ENCODE measurements around the gene KIF19. TPM values are rescaled to one million over a fixed set of nuclear protein-coding genes. Genes with fewer than 3 reads are reported as not detected.

The KIF19 gene
- total RNA-seq, 2 experiments from 2014 or later: 0.11 to 0.18 TPM

GRCh38 chr17:74380086-74380958 is 54.3 kb downstream of the KIF19 start:
- DNase-seq: no peak
- ChIA-PET CTCF (interaction anchor here (0.9 to 6.4 kb wide), 21 partner anchors 8 to 152 kb away, joined by 3 to 133 read pairs (median 11); partner anchors contain the start of genes BTBD17, CD300LB and GPR142), POLR2A (interaction anchor here (1.6 kb wide), 1 partner anchor 12 kb away, joined by 3 read pairs; no protein-coding TSS in a partner anchor)
- no peaks in the 10 kb centered on the region for H3K36me3 Mint-ChIP-seq (ENCODE audit: low read depth)
- no peak overlapping the region for H3K4me3 Mint-ChIP-seq
- H3K9me3 Mint-ChIP-seq: no peaks in the 10 kb centered on the region
- no peaks in the 10 kb centered on the region for H3K27me3 Mint-ChIP-seq
- no peak for TF ChIP-seq CTCF (IDR thresholded peaks at IDR 0.05)
- no peak overlapping the region for H3K27ac Mint-ChIP-seq
- H3K4me1 Mint-ChIP-seq (ENCODE audit: low read depth): no peaks in the 10 kb centered on the region
- intact Hi-C loops (cut with micrococcal nuclease): no loop called here
- no peak for ATAC-seq

- H3K4me3 Mint-ChIP-seq: no peak overlapping the region
- no peaks in the 10 kb centered on the region for H3K36me3 Mint-ChIP-seq (ENCODE audit: low read depth)
- TF ChIP-seq CTCF (IDR thresholded peaks at IDR 0.05): no peak
- no peaks in the 10 kb centered on the region for H3K4me1 Mint-ChIP-seq (ENCODE audit: low read depth)
- no peaks in the 10 kb centered on the region for H3K27me3 Mint-ChIP-seq
- ChIA-PET CTCF (interaction anchor here (0.6 to 6.4 kb wide), 11 partner anchors 12 to 116 kb away, joined by 3 to 133 read pairs (median 26); partner anchors contain the start of gene GPR142), POLR2A (interaction anchor here (1.6 kb wide), 1 partner anchor 12 kb away, joined by 3 read pairs; no protein-coding TSS in a partner anchor)
- intact Hi-C loops (cut with micrococcal nuclease): no loop called here
- no peaks in the 10 kb centered on the region for H3K9me3 Mint-ChIP-seq
- H3K27ac Mint-ChIP-seq: no peak overlapping the region
- no peak for DNase-seq
- ATAC-seq: no peak
These were observed 55.2 kb downstream of the KIF19 start for GRCh38 chr17:74380959-74381808.

- ChIA-PET CTCF (interaction anchor here (6.4 kb wide), 1 partner anchor 15 kb away, joined by 104 read pairs; the partner anchor contains the start of gene GPR142), POLR2A (no interaction called here)
- ATAC-seq (no peak), DNase-seq (no peak)
- Mint-ChIP-seq H3K9me3 (no peaks in the 10 kb centered on the region), H3K27ac (no peak overlapping the region), H3K4me3 (no peak overlapping the region), H3K4me1 (ENCODE audit: low read depth) (no peaks in the 10 kb centered on the region), H3K27me3 (no peaks in the 10 kb centered on the region), H3K36me3 (ENCODE audit: low read depth) (no peaks in the 10 kb centered on the region)
- no peak for TF ChIP-seq CTCF (IDR thresholded peaks at IDR 0.05)
- intact Hi-C loops (cut with micrococcal nuclease): no loop called here
These were observed 57.1 kb downstream of the KIF19 start for GRCh38 chr17:74383141-74383540.

GRCh38 chr17:74385201-74385600 is 59.2 kb downstream of the KIF19 start:
- H3K27ac Mint-ChIP-seq: no peak overlapping the region
- intact Hi-C loops (cut with micrococcal nuclease): no loop called here
- no peaks in the 10 kb centered on the region for H3K36me3 Mint-ChIP-seq (ENCODE audit: low read depth)
- DNase-seq: no peak
- no peaks in the 10 kb centered on the region for H3K27me3 Mint-ChIP-seq
- no peak overlapping the region for H3K4me3 Mint-ChIP-seq
- ChIA-PET POLR2A (no interaction called here), CTCF (interaction anchor here (1.8 to 2.0 kb wide), 2 partner anchors 17 to 24 kb away, joined by 4 to 14 read pairs; partner anchors contain the start of gene GPR142)
- H3K4me1 Mint-ChIP-seq (ENCODE audit: low read depth): no peaks in the 10 kb centered on the region
- no peak for ATAC-seq
- TF ChIP-seq CTCF (IDR thresholded peaks at IDR 0.05): no peak
- H3K9me3 Mint-ChIP-seq: no peaks in the 10 kb centered on the region
